ENCODE data around the gene ABHD12.
"Not testable (repeated sequence)": the region's sequence is repeated elsewhere in the genome, so short reads cannot be mapped to it uniquely, and the experiment has no call there.

GRCh38 chr20:25400291-25400732 lies 9.7 kb upstream of the ABHD12 start:
- not testable (repeated sequence) for TF ChIP-seq EP300 (IDR thresholded peaks at IDR 0.05)
- TF ChIP-seq, protein P1, sequence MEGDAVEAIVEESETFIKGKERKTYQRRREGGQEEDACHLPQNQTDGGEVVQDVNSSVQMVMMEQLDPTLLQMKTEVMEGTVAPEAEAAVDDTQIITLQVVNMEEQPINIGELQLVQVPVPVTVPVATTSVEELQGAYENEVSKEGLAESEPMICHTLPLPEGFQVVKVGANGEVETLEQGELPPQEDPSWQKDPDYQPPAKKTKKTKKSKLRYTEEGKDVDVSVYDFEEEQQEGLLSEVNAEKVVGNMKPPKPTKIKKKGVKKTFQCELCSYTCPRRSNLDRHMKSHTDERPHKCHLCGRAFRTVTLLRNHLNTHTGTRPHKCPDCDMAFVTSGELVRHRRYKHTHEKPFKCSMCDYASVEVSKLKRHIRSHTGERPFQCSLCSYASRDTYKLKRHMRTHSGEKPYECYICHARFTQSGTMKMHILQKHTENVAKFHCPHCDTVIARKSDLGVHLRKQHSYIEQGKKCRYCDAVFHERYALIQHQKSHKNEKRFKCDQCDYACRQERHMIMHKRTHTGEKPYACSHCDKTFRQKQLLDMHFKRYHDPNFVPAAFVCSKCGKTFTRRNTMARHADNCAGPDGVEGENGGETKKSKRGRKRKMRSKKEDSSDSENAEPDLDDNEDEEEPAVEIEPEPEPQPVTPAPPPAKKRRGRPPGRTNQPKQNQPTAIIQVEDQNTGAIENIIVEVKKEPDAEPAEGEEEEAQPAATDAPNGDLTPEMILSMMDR (IDR thresholded peaks at IDR 0.05): not testable (repeated sequence)
